Heart left ventricle (tissue), 16 donors: ENCODE data around the gene GTF2A1L. TPM values are rescaled to one million over a fixed set of nuclear protein-coding genes. Genes with fewer than 3 reads are reported as not detected.

ENCODE experiments used
- ATAC-seq, 4 donors: fragments of 200-7000 bp; cut with Tn5 transposase; one replicate each; pipeline ENCODE4 v1.9.1; 2020 to 2022; ENCODE audit warnings: moderate library complexity in 4 of 4, mild to moderate bottlenecking in 3 of 4, moderate number of reproducible peaks in 1 of 4
- DNase-seq, 5 donors: peaks; one replicate each; pipeline ENCODE4 v3.0.0-alpha.2; 2020
- H3K27ac ChIP-seq, 12 donors: fragments of 200-600 bp; sonication (generic) in 4 of 12; one replicate each; pipeline versions ENCODE4 v1.5.0 to v1.8.0; 2016 to 2022; ENCODE audit warnings: mild to moderate bottlenecking in 2 of 12
- H3K27me3 ChIP-seq, 9 donors: fragments of 200-600 bp; sonication (generic) in 2 of 9; one replicate each; pipeline versions ENCODE4 v1.5.1 to v1.8.0; 2016 to 2022; ENCODE audit warnings: mild to moderate bottlenecking in 3 of 9
- H3K36me3 ChIP-seq, 9 donors: fragments of 200-600 bp; sonication (generic) in 2 of 9; one replicate each; pipeline versions ENCODE4 v1.5.0 to v1.8.0; 2018 to 2022; ENCODE audit warnings: mild to moderate bottlenecking in 2 of 9
- H3K4me1 ChIP-seq, 12 donors: fragments of 200-600 bp; sonication (generic) in 4 of 12; one replicate each; pipeline versions ENCODE4 v1.5.0 to v1.8.0; 2016 to 2022; ENCODE audit warnings: mild to moderate bottlenecking in 3 of 12
- H3K4me3 ChIP-seq, 12 donors: fragments of 200-600 bp; sonication (generic) in 4 of 12; one replicate each; pipeline versions ENCODE4 v1.5.0 to v1.8.0; 2017 to 2022; ENCODE audit warnings: mild to moderate bottlenecking in 9 of 12, moderate library complexity in 4 of 12
- H3K9me3 ChIP-seq, 12 donors: fragments of 200-600 bp; sonication (generic) in 4 of 12; one replicate each; pipeline versions ENCODE4 v1.5.0 to v1.8.0; 2016 to 2022; ENCODE audit warnings: mild to moderate bottlenecking in 1 of 12
- POLR2A ChIP-seq, 2 donors: fragments of 450-650 bp; IDR thresholded peaks; one replicate each; pipeline ENCODE4 v1.6.1; 2017; ENCODE audit warnings: antibody characterized with exemption in 2 of 2, mild to moderate bottlenecking in 2 of 2, moderate library complexity in 2 of 2
- WGBS, 4 donors: extraction: QIAGEN DNeasy Blood & Tissue Kit in 2 of 4; methylation state at CpG; one replicate each; pipeline versions ENCODE4 v1.1.5 to v1.1.7; 2013 to 2018; 5-methylcytosine and 5-hydroxymethylcytosine counted together
- intact Hi-C, 10 donors: fragments of 100-400 bp; cut with DNase I; formaldehyde crosslinking; loops; one replicate each; pipeline versions ENCODE4 v1.11.1 to v1.14.2; 2022
- polyA plus RNA-seq, 2 donors: library from polyadenylated mRNA; stranded (reverse); fragments of 200-250 nt; gene quantifications; one replicate each; pipeline ENCODE4 v1.2.3, GENCODE V29; 2013
- total RNA-seq, 9 donors: library from RNA; depleted of rRNA in 2 of 9; stranded (reverse); fragments of >200 nt in 2 of 9; fragmentation: NEBNext Ultra II Directional in 3 of 9; extraction: Animal tissue kit (Norgen Biotek cat#: 25700) in 3 of 9; gene quantifications; one replicate each; pipeline versions ENCODE4 v1.1.0 to v1.2.4, GENCODE V29; 2016 to 2023
- TF ChIP-seq, protein P1 (sequence below), 12 donors: fragments of 200-600 bp; sonication (generic) in 4 of 12; IDR thresholded peaks; one replicate each; pipeline versions ENCODE4 v1.5.0 to v1.8.0; 2018 to 2022; ENCODE audit warnings: antibody characterized with exemption in 12 of 12, mild to moderate bottlenecking in 5 of 12
- donor health status: ischemic (EF 13 %, LVEDD 7.1; RV severe dilation, severe dysfunction).
- donor health status: healthy with polysubstance abuse.
- donor health status: DM: no; HTN: yes; CAD: no.
- donor health status: DM: no; HTN: no; CAD: no.
- donor health status: ischemic (EF 25% LVEDD 6.9; RV normal size, moderate dysfunction).
- donor health status: ischemic (EF 25% LVEDD 5.7; RV mildly dilated, moderate dysfunction).
- donor health status: healthy.
- donor health status: DM: yes; HTN: yes; CAD: no.
- donor health status: ischemic (EF 35%, LVEDD 5.7; RV mildly dilated, moderate dysfunction).
- donor health status: nonischemic (EF 11% LVEDD 7.7; RV severe dilation, severe dysfunction).
- donor health status: DM: yes; HTN: yes; CAD: no.
- donor health status: PGD.
- donor health status: ischemic (EF 29% LVEDD 5.4; RV normal size, mild dysfunction).
- donor health status: nonischemic (EF 23%, LVEDD 6.1; RV moderate dilation, normal function).

The GTF2A1L gene
- total and polyA plus RNA-seq, 11 donors = 0.14 to 0.95 (median 0.63) TPM; not detected in 8

DNA sequence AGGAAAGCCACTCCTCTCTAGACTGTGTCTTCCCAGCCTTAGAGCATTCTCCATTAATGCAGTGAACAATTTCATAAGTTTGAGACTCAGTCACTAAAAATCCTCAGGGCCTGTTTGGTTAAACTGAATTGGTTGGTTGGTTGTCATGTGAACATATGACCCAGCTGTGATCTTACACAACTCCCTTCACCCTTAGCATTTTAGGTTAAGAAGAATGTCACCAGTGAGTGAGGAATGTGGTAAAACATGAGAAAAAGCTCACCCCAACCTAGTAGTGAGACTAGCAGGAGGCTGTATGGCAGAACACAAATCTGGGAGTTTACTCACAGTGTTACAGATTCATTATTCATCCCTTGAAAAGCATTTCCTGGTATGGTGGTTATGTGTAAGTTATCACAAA is 105.5 kb downstream of the GTF2A1L start:
- no peak overlapping the region for H3K4me3 ChIP-seq
- H3K27ac ChIP-seq = no peak overlapping the region
- H3K27me3 ChIP-seq = no peaks in the 10 kb centered on the region
- no peak for DNase-seq
- TF ChIP-seq, protein P1, sequence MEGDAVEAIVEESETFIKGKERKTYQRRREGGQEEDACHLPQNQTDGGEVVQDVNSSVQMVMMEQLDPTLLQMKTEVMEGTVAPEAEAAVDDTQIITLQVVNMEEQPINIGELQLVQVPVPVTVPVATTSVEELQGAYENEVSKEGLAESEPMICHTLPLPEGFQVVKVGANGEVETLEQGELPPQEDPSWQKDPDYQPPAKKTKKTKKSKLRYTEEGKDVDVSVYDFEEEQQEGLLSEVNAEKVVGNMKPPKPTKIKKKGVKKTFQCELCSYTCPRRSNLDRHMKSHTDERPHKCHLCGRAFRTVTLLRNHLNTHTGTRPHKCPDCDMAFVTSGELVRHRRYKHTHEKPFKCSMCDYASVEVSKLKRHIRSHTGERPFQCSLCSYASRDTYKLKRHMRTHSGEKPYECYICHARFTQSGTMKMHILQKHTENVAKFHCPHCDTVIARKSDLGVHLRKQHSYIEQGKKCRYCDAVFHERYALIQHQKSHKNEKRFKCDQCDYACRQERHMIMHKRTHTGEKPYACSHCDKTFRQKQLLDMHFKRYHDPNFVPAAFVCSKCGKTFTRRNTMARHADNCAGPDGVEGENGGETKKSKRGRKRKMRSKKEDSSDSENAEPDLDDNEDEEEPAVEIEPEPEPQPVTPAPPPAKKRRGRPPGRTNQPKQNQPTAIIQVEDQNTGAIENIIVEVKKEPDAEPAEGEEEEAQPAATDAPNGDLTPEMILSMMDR (IDR thresholded peaks at IDR 0.05) = no peak
- no peak for TF ChIP-seq POLR2A (IDR thresholded peaks at IDR 0.05)
- H3K9me3 ChIP-seq = no peaks in the 10 kb centered on the region
- intact Hi-C loops = loop anchor here in 1 of 10 donors (10.0 kb wide), 1 partner anchor 118 kb away; no protein-coding TSS in a partner anchor
- H3K36me3 ChIP-seq = no peaks in the 10 kb centered on the region
- peaks cover 0 to 4% (median 0%) of the 10 kb centered on the region in 12 donors for H3K4me1 ChIP-seq
- no peak for ATAC-seq

DNA sequence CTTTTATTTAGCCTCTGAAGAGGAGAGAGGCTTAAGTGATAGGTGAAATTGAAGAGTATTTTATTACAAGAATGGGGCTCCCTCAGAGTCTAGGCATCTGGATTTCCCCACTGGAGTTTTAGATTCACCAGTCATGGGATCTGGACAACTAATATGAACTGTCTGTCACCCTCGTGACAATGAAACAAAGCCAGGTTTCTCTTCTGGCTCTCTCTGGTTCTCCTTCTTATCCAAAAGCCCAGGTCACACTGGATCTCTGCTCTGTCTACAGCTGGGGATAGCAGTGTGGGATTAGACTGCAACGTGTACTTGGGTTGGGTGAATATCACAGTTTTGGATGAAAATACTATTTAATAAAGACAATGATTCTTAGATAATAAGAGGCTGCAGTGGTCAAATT is 106.6 kb downstream of the GTF2A1L start:
- no peak overlapping the region for H3K4me3 ChIP-seq
- DNase-seq (no peak), ATAC-seq (peak in 1 of 4 donors; percentile 52)
- no peaks in the 10 kb centered on the region for H3K36me3 ChIP-seq
- TF ChIP-seq, protein P1 (IDR thresholded peaks at IDR 0.05) = no peak
- TF ChIP-seq POLR2A (IDR thresholded peaks at IDR 0.05) = no peak
- 30 to 51% (median 39%) methylated on average over 2 of the region's 2 CpGs for WGBS, 4 donors
- peaks cover 0 to 14% (median 3%) of the 10 kb centered on the region in 12 donors for H3K4me1 ChIP-seq
- H3K9me3 ChIP-seq = no peaks in the 10 kb centered on the region
- intact Hi-C loops = loop anchor here in 1 of 10 donors (10.0 kb wide), 1 partner anchor 119 kb away; no protein-coding TSS in a partner anchor
- H3K27ac ChIP-seq = no peak overlapping the region
- H3K27me3 ChIP-seq = no peaks in the 10 kb centered on the region

DNA sequence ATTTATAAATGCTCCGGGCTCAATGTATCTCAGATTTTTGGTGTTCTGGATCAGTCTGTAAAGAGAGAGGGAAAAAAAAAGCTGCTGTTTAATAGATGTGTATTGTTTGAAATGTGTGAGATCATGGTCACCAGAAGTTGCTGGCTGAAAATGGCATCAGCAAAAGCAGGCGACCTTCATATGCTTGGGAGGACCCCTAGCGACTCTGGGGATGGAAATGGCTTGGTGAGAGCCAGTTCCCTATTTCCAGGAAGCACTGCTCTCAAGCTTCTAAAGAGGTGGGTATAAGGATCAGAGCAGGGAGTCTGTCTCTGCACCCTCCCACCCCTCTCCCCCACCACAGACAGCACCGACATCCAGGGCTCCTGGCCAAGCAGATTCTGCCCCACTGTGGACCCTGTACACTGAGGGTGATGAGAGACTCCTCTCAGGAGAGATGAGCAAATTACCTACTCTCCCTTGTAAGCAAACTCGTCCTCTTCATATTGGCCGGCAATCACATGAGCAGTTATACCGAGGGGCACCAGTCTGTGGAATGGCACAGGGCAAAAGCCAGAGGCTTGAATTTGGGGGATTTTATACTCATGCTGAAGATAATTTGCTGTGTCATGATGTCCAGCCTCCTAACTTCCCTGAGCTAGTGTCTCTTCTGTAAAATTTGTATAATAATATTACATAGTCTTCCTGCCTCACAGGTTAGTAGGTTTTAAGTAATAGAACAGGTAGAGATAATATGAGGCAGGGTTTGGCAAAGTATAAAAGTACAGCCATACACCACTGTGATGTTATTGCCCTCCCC is 108.2 kb downstream of the GTF2A1L start:
- Histone ChIP-seq H3K4me3 (no peak overlapping the region), H3K4me1 (peaks cover 0 to 14% (median 3%) of the 10 kb centered on the region in 12 donors), H3K36me3 (no peaks in the 10 kb centered on the region), H3K27ac (no peak overlapping the region), H3K27me3 (no peaks in the 10 kb centered on the region), H3K9me3 (no peaks in the 10 kb centered on the region)
- intact Hi-C loops = loop anchor here in 3 of 10 donors (5.0 to 10.0 kb wide), 2 partner anchors 121 to 124 kb away; no protein-coding TSS in a partner anchor
- ATAC-seq (no peak), DNase-seq (no peak)
- TF ChIP-seq, protein P1 (IDR thresholded peaks at IDR 0.05) = no peak
- TF ChIP-seq POLR2A (IDR thresholded peaks at IDR 0.05) = no peak
- 63 to 72% (median 67%) methylated on average over 6 to 7 of the region's 7 CpGs for WGBS, 4 donors

DNA sequence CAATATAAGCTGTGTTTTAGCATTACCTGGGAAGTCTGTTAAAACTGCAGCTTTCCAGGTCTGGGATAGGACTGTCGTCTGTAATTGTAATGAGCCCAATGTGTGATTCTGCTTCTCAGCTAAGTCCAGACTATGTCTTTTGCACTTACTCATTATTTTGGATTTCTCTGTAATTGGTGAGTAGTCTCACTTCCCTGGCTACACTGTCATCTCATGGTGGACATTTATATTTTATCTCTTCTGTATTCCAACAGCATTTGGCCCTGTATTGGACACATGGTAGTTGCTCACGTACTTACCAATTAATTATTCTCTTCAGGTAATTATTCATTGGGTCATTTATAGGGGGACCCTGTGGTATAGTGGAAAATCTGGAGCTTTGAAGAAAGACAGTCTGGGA is 109.9 kb downstream of the GTF2A1L start:
- Histone ChIP-seq H3K27me3 (no peaks in the 10 kb centered on the region), H3K4me1 (peaks cover 0 to 14% (median 3%) of the 10 kb centered on the region in 12 donors), H3K36me3 (no peaks in the 10 kb centered on the region), H3K27ac (peak overlapping the region in 1 of 12 donors; percentile 60), H3K4me3 (no peak overlapping the region), H3K9me3 (no peaks in the 10 kb centered on the region)
- ATAC-seq = peak in 1 of 4 donors; percentile 30
- no peak for DNase-seq
- 63 to 90% (median 87%) methylated on average over 2 of the region's 2 CpGs for WGBS, 4 donors
- TF ChIP-seq, protein P1 (IDR thresholded peaks at IDR 0.05) = peak in 2 of 12 donors; percentile 22 to 41
- no peak for TF ChIP-seq POLR2A (IDR thresholded peaks at IDR 0.05)
- intact Hi-C loops = loop anchor here in 3 of 10 donors (5.0 to 10.0 kb wide), 2 partner anchors 123 to 125 kb away; no protein-coding TSS in a partner anchor
